Measurements from ENCODE around the gene EPDR1. TPM values are rescaled to one million over a fixed set of nuclear protein-coding genes. Genes with fewer than 3 reads are reported as not detected.

EPDR1 gene
- polyA plus RNA-seq, 2 donors: 0.24 to 1.0 TPM

DNA sequence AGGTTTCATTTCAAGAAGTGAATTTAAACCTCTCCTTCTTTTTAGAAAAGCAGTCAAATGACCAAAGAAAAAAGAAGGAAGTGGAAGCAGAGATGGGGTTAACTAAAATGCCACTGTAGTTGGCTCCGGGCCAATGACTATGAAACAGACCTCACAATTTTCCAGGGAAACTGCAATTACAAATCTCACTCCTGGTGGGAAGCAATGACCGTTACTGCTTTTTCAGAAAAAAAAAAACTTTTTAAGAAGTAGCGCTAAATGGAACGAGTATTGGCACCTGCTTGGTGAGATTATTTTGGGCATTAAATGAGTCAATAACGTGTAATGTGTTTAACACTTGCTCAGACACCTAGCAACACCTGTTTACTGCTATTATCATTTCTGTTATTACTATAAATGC, 5.0 kb upstream of the EPDR1 start:
- WGBS, 2 donors: 10 to 13% methylated on average over 5 of the region's 5 CpGs
- Histone ChIP-seq H3K4me3 (ENCODE audit: low read depth in 1 of 2, low read length in 2 of 2) (no peak overlapping the region), H3K27ac (ENCODE audit: low read depth in 2 of 2, low read length in 1 of 2) (no peak overlapping the region)

GRCh38 chr7:37916017-37916672, 4.3 kb upstream of the EPDR1 start:
- WGBS, 2 donors: 10 to 13% methylated on average over 55 to 57 of the region's 57 CpGs
- no peaks in the 10 kb centered on the region for H3K27me3 ChIP-seq (ENCODE audit: control insufficient read depth in 1 of 2, insufficient read depth in 2 of 2, low read length in 2 of 2)
- H3K36me3 ChIP-seq (ENCODE audit: control insufficient read depth in 2 of 2, insufficient read depth in 2 of 2, low read length in 1 of 2): no peaks in the 10 kb centered on the region
- peak overlapping the region; percentile 21 to 40 for H3K4me3 ChIP-seq (ENCODE audit: low read depth in 1 of 2, low read length in 2 of 2)
- H3K4me1 ChIP-seq (ENCODE audit: control insufficient read depth in 2 of 2, insufficient read depth in 2 of 2, low read length in 1 of 2): peaks cover 6 to 12% of the 10 kb centered on the region in 2 donors
- peaks cover 0 to 5% of the 10 kb centered on the region in 2 donors for H3K9me3 ChIP-seq (ENCODE audit: control insufficient read depth in 2 of 2, insufficient read depth in 1 of 2, low read depth in 1 of 2, low read length in 1 of 2)
- no peak overlapping the region for H3K27ac ChIP-seq (ENCODE audit: low read depth in 2 of 2, low read length in 1 of 2)

More for the DNA sequence above, 5.0 kb upstream of the EPDR1 start:
- Histone ChIP-seq H3K4me1 (ENCODE audit: control insufficient read depth in 2 of 2, insufficient read depth in 2 of 2, low read length in 1 of 2) (peaks cover under 1 to 7% of the 10 kb centered on the region in 2 donors), H3K36me3 (ENCODE audit: control insufficient read depth in 2 of 2, insufficient read depth in 2 of 2, low read length in 1 of 2) (no peaks in the 10 kb centered on the region), H3K9me3 (ENCODE audit: control insufficient read depth in 2 of 2, insufficient read depth in 1 of 2, low read depth in 1 of 2, low read length in 1 of 2) (peaks cover 0 to 4% of the 10 kb centered on the region in 2 donors), H3K27me3 (ENCODE audit: control insufficient read depth in 1 of 2, insufficient read depth in 2 of 2, low read length in 2 of 2) (no peaks in the 10 kb centered on the region)

DNA sequence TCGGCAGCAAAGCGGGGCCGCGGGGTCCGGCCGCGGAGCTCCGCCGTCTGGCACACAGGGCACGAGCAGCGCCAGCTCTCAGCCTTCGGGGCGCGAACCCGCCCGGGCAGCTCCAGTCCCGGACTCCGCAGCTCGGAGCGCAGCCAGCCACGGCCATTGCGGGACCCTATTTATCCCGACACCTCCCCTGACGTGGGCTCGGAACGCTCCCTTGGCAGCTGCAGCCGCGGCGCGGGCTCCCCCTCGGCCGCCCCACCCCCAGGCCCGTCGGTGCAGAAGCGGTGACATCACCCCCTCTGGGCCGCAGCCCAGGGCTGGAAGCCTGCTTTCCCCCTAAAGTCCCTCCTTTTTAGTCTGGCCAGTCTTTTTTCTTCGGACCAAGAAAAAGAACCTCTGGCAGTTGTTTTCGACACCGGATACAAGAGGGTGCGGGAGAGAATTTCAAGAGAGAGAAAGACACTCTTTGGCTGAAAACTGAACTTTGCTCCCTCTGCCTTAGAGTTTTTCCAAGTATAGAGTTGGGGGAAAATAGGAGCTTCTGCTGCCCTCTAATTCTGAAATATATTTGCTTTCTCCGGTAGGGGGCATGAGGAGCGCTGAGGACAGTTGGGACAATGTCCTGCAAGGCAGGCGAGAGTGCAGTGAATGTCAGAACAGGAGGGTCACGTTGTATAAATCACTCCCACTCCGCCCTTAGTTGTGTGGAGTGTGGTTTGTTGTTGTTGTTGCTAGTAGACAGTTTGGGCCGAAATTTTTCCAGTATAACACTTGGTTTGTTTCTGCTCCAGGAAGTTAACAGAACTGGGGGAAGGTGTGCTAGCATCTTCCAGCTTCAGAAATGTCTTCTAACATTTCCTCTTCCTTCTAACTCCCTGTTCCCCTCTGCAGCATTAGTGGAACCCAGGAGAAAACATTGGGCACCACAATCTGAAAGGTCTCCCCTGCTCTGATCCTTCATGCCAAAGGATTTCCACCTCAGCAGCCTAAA, 3.5 kb upstream of the EPDR1 start, which contains the start of gene SFRP4:
Gene SFRP4 (minus strand): TSS at position 145 of the 988 bp plus-strand sequence. CDS start 280 bp downstream, outside the sequence.
- H3K27ac ChIP-seq (ENCODE audit: low read depth in 2 of 2, low read length in 1 of 2): no peak within 1 kb of the TSS
- WGBS, 2 donors: 1 to 2% methylated on average over 46 of the region's 46 CpGs
- H3K36me3 ChIP-seq (ENCODE audit: control insufficient read depth in 2 of 2, insufficient read depth in 2 of 2, low read length in 1 of 2): no peaks in the 10 kb centered on the region
- H3K4me1 ChIP-seq (ENCODE audit: control insufficient read depth in 2 of 2, insufficient read depth in 2 of 2, low read length in 1 of 2): peaks cover 6 to 12% of the 10 kb centered on the region in 2 donors
- H3K9me3 ChIP-seq (ENCODE audit: control insufficient read depth in 2 of 2, insufficient read depth in 1 of 2, low read depth in 1 of 2, low read length in 1 of 2): peaks cover 0 to 5% of the 10 kb centered on the region in 2 donors
- peaks cover 0 to 3% of the 10 kb centered on the region in 2 donors for H3K27me3 ChIP-seq (ENCODE audit: control insufficient read depth in 1 of 2, insufficient read depth in 2 of 2, low read length in 2 of 2)
- peak within 1 kb of the TSS; percentile 21 to 40 for H3K4me3 ChIP-seq (ENCODE audit: low read depth in 1 of 2, low read length in 2 of 2)

DNA sequence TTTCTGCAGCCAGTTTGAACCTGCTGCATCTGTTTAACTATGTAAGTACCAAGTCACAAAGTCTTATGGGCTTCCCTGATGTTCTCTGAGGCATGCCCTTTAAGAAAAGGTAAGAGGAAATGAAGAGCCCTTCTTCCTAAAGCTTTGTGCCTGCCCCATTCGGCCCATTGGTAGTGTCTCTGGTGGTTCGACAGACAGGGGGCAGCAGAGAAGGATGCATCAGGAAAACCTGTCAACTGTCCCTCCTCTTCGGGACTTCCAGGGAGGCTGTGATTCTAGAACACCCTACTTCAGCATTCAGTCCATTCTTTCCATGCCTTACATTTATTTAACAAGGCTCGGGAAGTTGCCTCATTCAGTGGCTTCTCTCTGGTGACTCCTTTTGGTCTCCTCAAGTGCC, 1.9 kb upstream of the EPDR1 start:
- H3K36me3 ChIP-seq (ENCODE audit: control insufficient read depth in 2 of 2, insufficient read depth in 2 of 2, low read length in 1 of 2): no peaks in the 10 kb centered on the region
- peaks cover 0 to 3% of the 10 kb centered on the region in 2 donors for H3K27me3 ChIP-seq (ENCODE audit: control insufficient read depth in 1 of 2, insufficient read depth in 2 of 2, low read length in 2 of 2)
- H3K9me3 ChIP-seq (ENCODE audit: control insufficient read depth in 2 of 2, insufficient read depth in 1 of 2, low read depth in 1 of 2, low read length in 1 of 2): peaks cover 0 to 5% of the 10 kb centered on the region in 2 donors
- H3K4me3 ChIP-seq (ENCODE audit: low read depth in 1 of 2, low read length in 2 of 2): no peak overlapping the region
- 60 to 75% methylated on average over 4 of the region's 4 CpGs for WGBS, 2 donors
- no peak overlapping the region for H3K27ac ChIP-seq (ENCODE audit: low read depth in 2 of 2, low read length in 1 of 2)
- H3K4me1 ChIP-seq (ENCODE audit: control insufficient read depth in 2 of 2, insufficient read depth in 2 of 2, low read length in 1 of 2): peaks cover 6 to 12% of the 10 kb centered on the region in 2 donors

DNA sequence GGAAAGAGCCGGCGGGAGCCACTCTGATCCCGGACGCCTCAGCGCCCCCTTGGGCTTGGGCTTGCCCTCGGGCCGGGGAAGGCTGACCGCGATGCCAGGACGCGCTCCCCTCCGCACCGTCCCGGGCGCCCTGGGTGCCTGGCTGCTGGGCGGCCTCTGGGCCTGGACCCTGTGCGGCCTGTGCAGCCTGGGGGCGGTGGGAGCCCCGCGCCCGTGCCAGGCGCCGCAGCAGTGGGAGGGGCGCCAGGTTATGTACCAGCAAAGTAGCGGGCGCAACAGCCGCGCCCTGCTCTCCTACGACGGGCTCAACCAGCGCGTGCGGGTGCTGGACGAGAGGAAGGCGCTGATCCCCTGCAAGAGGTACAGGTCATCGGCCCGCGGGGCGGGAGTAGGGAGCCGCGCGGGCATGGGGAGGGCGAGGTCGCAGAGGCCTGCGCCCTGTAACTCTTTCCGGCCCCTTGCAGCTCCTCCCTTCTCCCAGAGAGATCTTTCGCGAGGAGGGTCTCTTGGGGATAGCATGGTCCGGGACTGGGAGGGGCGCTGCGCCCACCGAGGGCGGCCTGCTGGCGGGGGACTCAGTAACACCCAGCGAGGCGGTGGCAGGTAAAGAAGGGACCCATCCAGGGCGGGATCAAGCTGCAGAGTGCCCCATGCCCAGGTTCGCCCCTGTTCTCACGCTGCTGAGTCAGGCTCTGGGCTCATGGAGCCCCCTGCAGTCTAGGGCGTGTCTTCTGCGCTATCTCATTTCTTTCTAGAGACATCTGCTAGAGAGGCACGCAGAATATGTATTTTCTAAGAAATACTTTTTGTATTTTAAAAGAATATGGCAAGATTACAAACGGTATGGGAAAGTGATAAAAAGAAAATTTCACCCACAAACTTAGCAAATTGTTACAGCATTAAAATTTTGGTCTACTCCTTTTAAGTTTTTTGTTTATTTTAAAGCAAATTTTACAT, 687 bp downstream of the EPDR1 start:
- peak overlapping the region; percentile 37 to 56 for H3K4me3 ChIP-seq (ENCODE audit: low read depth in 1 of 2, low read length in 2 of 2)
- peaks cover 6 to 8% of the 10 kb centered on the region in 2 donors for H3K4me1 ChIP-seq (ENCODE audit: control insufficient read depth in 2 of 2, insufficient read depth in 2 of 2, low read length in 1 of 2)
- H3K36me3 ChIP-seq (ENCODE audit: control insufficient read depth in 2 of 2, insufficient read depth in 2 of 2, low read length in 1 of 2): no peaks in the 10 kb centered on the region
- H3K27ac ChIP-seq (ENCODE audit: low read depth in 2 of 2, low read length in 1 of 2): peak overlapping the region; percentile 40 to 43
- 2% methylated on average over 58 to 63 of the region's 63 CpGs for WGBS, 2 donors
- peaks cover 0 to 4% of the 10 kb centered on the region in 2 donors for H3K9me3 ChIP-seq (ENCODE audit: control insufficient read depth in 2 of 2, insufficient read depth in 1 of 2, low read depth in 1 of 2, low read length in 1 of 2)
- peaks cover 0 to 3% of the 10 kb centered on the region in 2 donors for H3K27me3 ChIP-seq (ENCODE audit: control insufficient read depth in 1 of 2, insufficient read depth in 2 of 2, low read length in 2 of 2)

GRCh38 chr7:37921876-37922275, 1.4 kb downstream of the EPDR1 start:
- peaks cover 6% of the 10 kb centered on the region in 2 donors for H3K4me1 ChIP-seq (ENCODE audit: control insufficient read depth in 2 of 2, insufficient read depth in 2 of 2, low read length in 1 of 2)
- no peak overlapping the region for H3K4me3 ChIP-seq (ENCODE audit: low read depth in 1 of 2, low read length in 2 of 2)
- peaks cover 0 to 2% of the 10 kb centered on the region in 2 donors for H3K9me3 ChIP-seq (ENCODE audit: control insufficient read depth in 2 of 2, insufficient read depth in 1 of 2, low read depth in 1 of 2, low read length in 1 of 2)
- no peaks in the 10 kb centered on the region for H3K36me3 ChIP-seq (ENCODE audit: control insufficient read depth in 2 of 2, insufficient read depth in 2 of 2, low read length in 1 of 2)
- WGBS, 2 donors: 66 to 73% methylated on average over 4 of the region's 4 CpGs
- H3K27me3 ChIP-seq (ENCODE audit: control insufficient read depth in 1 of 2, insufficient read depth in 2 of 2, low read length in 2 of 2): peaks cover 0 to 3% of the 10 kb centered on the region in 2 donors
- H3K27ac ChIP-seq (ENCODE audit: low read depth in 2 of 2, low read length in 1 of 2): no peak overlapping the region

DNA sequence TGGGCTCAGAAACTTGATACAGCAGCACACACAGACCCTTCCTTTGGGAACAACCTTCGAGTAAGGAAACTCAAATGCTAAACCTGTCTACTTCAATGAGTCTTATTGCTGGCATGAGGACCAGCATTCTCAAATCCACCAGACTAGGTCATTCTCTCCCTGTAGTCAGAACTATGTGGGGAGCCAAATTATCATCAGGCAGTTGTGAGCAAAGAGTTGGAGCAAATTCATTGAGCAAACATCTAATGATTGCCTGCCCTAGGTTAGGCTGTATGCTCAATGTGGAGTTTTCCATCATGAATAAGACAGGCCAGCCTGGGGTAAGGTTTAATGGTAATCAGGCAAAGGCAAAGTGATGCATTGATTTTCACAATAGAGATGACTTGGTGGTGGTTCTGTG, 3.6 kb downstream of the EPDR1 start:
- peaks cover 0 to 2% of the 10 kb centered on the region in 2 donors for H3K9me3 ChIP-seq (ENCODE audit: control insufficient read depth in 2 of 2, insufficient read depth in 1 of 2, low read depth in 1 of 2, low read length in 1 of 2)
- WGBS, 2 donors: 50 to 68% methylated on average over 1 of the region's 1 CpG
- H3K27me3 ChIP-seq (ENCODE audit: control insufficient read depth in 1 of 2, insufficient read depth in 2 of 2, low read length in 2 of 2): peaks cover 0 to 3% of the 10 kb centered on the region in 2 donors
- H3K27ac ChIP-seq (ENCODE audit: low read depth in 2 of 2, low read length in 1 of 2): no peak overlapping the region
- H3K4me1 ChIP-seq (ENCODE audit: control insufficient read depth in 2 of 2, insufficient read depth in 2 of 2, low read length in 1 of 2): peaks cover 6% of the 10 kb centered on the region in 2 donors
- H3K36me3 ChIP-seq (ENCODE audit: control insufficient read depth in 2 of 2, insufficient read depth in 2 of 2, low read length in 1 of 2): no peaks in the 10 kb centered on the region
- no peak overlapping the region for H3K4me3 ChIP-seq (ENCODE audit: low read depth in 1 of 2, low read length in 2 of 2)

DNA sequence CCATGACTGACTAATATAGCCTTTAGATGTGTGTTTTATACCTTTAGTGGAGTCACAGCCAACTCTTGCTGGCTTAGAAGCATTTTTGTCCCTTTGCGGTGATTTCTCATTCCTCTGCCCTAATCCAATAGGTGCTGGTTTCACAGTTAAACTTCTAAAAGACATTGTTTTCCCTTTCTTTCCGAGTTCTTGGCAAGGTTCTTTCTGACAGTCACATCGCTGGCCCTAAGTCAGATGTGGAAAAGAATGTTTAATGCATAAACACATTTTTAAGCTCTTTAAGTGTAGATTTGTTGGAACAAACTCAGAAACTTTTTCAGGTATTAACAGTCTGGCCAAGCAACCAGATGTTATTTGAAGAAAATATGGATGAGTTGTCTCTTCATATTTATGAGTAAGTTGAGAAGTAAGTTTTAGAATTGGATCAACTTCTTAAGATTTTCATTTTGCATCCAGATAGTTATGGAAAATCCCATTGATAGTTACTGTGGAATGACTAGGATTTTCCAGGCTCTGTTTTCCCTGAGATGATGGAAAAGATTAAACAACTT, 4.1 kb downstream of the EPDR1 start:
- no peaks in the 10 kb centered on the region for H3K36me3 ChIP-seq (ENCODE audit: control insufficient read depth in 2 of 2, insufficient read depth in 2 of 2, low read length in 1 of 2)
- peaks cover 6% of the 10 kb centered on the region in 2 donors for H3K4me1 ChIP-seq (ENCODE audit: control insufficient read depth in 2 of 2, insufficient read depth in 2 of 2, low read length in 1 of 2)
- peaks cover 0 to 2% of the 10 kb centered on the region in 2 donors for H3K9me3 ChIP-seq (ENCODE audit: control insufficient read depth in 2 of 2, insufficient read depth in 1 of 2, low read depth in 1 of 2, low read length in 1 of 2)
- H3K4me3 ChIP-seq (ENCODE audit: low read depth in 1 of 2, low read length in 2 of 2): no peak overlapping the region
- no peak overlapping the region for H3K27ac ChIP-seq (ENCODE audit: low read depth in 2 of 2, low read length in 1 of 2)
- 42 to 55% methylated on average over 3 of the region's 3 CpGs for WGBS, 2 donors
- peaks cover 0 to 3% of the 10 kb centered on the region in 2 donors for H3K27me3 ChIP-seq (ENCODE audit: control insufficient read depth in 1 of 2, insufficient read depth in 2 of 2, low read length in 2 of 2)
